Raji (cell line): ENCODE results near the gene PRKN.

Experiments used
- POLR2A ChIP-seq: IDR thresholded peaks from 2 replicates; pipeline ENCODE4 v1.6.1; 2011; ENCODE audit warnings: low read depth, low read length, control low read depth; ENCODE audit not compliant: insufficient read depth

Gene PRKN

GRCh38 chr6:162615016-162615705 lies 112.4 kb downstream of the PRKN start:
- no peak for TF ChIP-seq POLR2A

- no peak for TF ChIP-seq POLR2A
These were observed 114.3 kb downstream of the PRKN start for GRCh38 chr6:162613310-162613709.

DNA sequence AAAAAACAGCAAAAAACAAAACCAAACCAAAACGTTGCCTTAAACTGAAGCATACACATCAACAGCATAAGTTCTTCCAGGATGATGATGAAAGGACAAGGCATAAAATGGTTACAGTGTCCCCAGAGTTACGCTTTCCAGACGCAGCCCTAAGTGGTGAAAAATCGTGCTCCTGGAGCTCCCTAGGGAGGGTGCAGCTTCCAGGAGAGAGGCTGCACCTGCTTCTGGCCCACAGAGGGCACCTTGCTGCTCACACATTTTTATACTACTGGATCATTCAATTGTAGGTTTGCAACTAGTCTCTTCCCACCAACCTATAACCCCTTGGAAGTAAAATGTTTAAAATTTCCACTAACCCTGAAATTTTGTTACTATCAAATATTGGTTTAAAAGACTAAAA lies 115.0 kb downstream of the PRKN start:
- TF ChIP-seq POLR2A: no peak

- TF ChIP-seq POLR2A: no peak
These were observed 117.2 kb downstream of the PRKN start for GRCh38 chr6:162610351-162610750.

- no peak for TF ChIP-seq POLR2A
These were observed 121.7 kb downstream of the PRKN start for GRCh38 chr6:162605881-162606280.

- TF ChIP-seq POLR2A: no peak
These were observed 124.1 kb downstream of the PRKN start for GRCh38 chr6:162603231-162604015.

DNA sequence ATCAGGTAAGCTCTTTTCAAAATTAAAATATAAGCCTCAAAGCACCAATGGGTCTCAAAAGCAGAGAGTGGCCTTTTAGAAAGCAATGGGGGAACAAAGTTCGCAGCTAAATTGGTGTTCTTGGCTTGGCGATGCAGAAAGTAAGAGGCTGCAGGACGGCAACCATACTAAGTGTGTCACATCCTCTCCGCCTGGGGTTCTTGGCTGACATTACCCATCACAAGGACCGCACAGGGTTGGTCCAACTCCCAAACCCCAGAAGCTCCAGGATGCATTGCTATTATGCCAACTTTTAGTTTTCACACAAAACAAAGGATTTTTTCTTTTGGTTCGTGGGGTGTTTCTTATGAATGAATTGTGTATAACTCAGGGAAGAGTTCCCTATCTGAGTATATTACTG lies 124.8 kb downstream of the PRKN start:
- TF ChIP-seq POLR2A: no peak

- no peak for TF ChIP-seq POLR2A
These were observed 130.9 kb downstream of the PRKN start for GRCh38 chr6:162596676-162597075.

DNA sequence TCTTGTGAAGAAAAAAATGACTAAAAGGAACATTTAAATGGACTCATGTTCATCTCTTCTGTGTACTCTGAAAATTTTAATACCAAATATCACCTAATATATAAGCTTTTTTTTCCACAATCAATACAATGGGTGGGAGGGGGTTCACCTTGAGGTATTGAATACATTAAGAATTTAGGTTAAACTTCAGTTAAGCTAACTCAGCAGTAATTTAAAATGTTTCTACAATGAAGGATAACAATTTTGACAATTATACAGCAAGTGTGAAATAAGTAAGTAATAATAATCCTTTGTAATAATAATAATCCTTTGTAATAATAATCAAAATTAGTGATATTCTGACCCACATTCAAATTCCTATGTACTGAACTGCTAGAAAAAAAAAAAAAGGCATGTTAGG lies 136.0 kb downstream of the PRKN start:
- no peak for TF ChIP-seq POLR2A

DNA sequence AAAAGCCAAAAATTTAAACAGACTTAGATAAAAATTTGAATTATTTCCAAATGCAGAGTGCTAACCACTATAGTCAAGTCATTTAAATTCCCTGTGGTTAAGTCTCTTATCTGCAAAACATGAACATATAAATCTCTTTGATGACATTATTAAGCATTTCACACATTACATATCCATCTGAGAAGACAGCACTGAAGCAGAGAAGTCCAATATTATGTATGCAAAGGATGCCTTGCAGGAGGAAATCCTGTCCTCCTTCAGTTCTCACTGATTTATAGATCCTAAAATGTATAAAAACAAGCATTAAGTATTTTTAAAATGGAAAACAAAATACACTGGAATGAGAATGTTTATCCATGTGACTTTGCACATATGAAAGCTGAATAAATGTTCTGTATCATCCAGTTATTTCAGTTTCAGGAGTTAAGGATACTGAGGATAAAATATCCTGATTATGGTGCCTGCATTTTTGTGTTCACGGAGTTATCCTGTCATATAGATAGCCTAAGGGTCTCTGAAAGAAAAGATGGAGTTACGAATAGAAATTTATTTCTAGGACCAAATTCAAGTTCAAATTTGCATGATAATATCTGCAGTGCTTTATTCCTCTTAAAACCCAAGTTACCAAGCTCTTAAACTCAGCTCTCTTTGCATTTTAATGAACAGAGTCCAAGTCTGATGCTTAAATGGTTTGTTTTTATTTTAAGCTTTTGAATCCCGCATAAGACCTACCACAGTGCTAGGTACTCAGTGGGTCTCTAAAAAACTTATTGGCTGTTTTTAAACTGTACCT lies 145.4 kb downstream of the PRKN start:
- TF ChIP-seq POLR2A: no peak

- TF ChIP-seq POLR2A: no peak
These were observed 146.9 kb downstream of the PRKN start for GRCh38 chr6:162580619-162581018.

- TF ChIP-seq POLR2A: no peak
These were observed 151.6 kb downstream of the PRKN start for GRCh38 chr6:162576016-162576415.

- TF ChIP-seq POLR2A: no peak
These were observed 155.3 kb downstream of the PRKN start for GRCh38 chr6:162572240-162572639.

DNA sequence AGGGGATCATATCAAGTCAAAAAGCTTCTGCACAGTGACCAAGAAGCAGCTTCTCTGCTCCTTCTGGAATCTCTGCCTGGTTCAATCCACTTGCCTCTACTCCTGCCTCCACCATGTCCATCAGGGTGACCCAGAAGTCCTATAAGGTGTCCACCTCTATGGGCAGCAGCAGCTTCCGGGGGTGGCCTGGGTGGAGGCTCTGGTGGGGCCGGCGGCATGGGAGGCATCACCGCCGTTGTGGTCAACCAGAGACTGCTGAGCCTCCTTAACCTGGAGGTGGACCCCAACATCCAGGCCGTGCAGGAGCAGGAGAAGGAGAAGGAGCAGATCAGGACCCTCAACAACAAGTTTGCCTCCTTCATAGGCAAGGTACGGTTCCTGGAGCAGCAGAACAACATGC lies 159.3 kb downstream of the PRKN start:
- no peak for TF ChIP-seq POLR2A

- TF ChIP-seq POLR2A: no peak
These were observed 165.5 kb downstream of the PRKN start for GRCh38 chr6:162562041-162562440.

GRCh38 chr6:162560891-162561290 lies 166.7 kb downstream of the PRKN start:
- TF ChIP-seq POLR2A: no peak
